Gastrocnemius medialis (tissue), 4 donors: ENCODE measurements around the gene DRC3.

Experiments used
- POLR2A ChIP-seq, 2 donors: fragments of 450-650 bp; IDR thresholded peaks; one replicate each; pipeline ENCODE4 v1.6.1; 2017; ENCODE audit warnings: antibody characterized with exemption in 2 of 2, mild to moderate bottlenecking in 2 of 2, moderate library complexity in 2 of 2
- TF ChIP-seq, protein P1 (sequence below), 5 experiments: fragments of 450-650 bp in 3 of 5; fragments of 200-600 bp in 2 of 5; sonication (generic) in 2 of 5; IDR thresholded peaks in 4 of 5; conservative IDR thresholded peaks in 1 of 5; 1 replicate in 4 of 5; 2 replicates in 1 of 5; pipeline ENCODE4 v1.5.1; 2016 to 2019; ENCODE audit warnings: antibody characterized with exemption in 5 of 5, mild to moderate bottlenecking in 3 of 5, moderate library complexity in 3 of 5

DNA sequence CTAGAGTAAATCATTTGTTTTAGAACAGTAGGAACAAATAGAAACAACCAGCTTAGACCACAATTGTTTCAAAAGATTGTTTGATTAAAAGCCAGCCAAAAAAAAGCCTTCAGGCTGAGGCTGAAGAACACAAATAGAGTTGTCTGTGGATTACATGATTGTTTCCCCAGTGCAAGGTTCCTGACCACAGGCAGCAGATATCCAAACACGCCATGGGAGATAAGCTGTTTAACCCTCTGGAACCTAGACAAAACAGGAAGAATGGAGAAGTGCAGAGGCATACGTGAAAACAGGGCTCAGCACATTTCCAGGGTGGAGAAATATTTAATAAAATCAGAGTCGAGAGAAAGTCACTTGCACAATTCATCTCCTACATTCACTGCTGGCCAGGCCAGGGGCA lies 45.3 kb downstream of the DRC3 start:
- no peak for TF ChIP-seq POLR2A (IDR thresholded peaks at IDR 0.05)
- TF ChIP-seq, protein P1, sequence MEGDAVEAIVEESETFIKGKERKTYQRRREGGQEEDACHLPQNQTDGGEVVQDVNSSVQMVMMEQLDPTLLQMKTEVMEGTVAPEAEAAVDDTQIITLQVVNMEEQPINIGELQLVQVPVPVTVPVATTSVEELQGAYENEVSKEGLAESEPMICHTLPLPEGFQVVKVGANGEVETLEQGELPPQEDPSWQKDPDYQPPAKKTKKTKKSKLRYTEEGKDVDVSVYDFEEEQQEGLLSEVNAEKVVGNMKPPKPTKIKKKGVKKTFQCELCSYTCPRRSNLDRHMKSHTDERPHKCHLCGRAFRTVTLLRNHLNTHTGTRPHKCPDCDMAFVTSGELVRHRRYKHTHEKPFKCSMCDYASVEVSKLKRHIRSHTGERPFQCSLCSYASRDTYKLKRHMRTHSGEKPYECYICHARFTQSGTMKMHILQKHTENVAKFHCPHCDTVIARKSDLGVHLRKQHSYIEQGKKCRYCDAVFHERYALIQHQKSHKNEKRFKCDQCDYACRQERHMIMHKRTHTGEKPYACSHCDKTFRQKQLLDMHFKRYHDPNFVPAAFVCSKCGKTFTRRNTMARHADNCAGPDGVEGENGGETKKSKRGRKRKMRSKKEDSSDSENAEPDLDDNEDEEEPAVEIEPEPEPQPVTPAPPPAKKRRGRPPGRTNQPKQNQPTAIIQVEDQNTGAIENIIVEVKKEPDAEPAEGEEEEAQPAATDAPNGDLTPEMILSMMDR (IDR thresholded peaks at IDR 0.05 in 4 of 5, conservative IDR thresholded peaks at IDR 0.05 in 1 of 5) = no peak
